A673 (cell line): ENCODE results near the gene RMI1.
"Not testable (repeated sequence)": the region's sequence is repeated elsewhere in the genome, so short reads cannot be mapped to it uniquely, and the experiment has no call there.

Experiments
- EZH2 ChIP-seq: fragments of 200-600 bp; sonication (generic); IDR thresholded peaks from 2 replicates; pipeline ENCODE4 v1.6.1; 2017; ENCODE audit warnings: borderline replicate concordance, low read depth, mild to moderate bottlenecking, mixed read lengths, antibody characterized with exemption, low read length; ENCODE audit not compliant: poor library complexity, severe bottlenecking
- TF ChIP-seq, protein P1 (sequence below): fragments of 300-800, 200-600 bp; sonication (generic); conservative IDR thresholded peaks from 2 replicates; pipeline ENCODE4 v1.5.1; 2017; ENCODE audit warnings: low read depth, mild to moderate bottlenecking, antibody characterized with exemption, low read length, moderate library complexity, mixed read lengths

DNA sequence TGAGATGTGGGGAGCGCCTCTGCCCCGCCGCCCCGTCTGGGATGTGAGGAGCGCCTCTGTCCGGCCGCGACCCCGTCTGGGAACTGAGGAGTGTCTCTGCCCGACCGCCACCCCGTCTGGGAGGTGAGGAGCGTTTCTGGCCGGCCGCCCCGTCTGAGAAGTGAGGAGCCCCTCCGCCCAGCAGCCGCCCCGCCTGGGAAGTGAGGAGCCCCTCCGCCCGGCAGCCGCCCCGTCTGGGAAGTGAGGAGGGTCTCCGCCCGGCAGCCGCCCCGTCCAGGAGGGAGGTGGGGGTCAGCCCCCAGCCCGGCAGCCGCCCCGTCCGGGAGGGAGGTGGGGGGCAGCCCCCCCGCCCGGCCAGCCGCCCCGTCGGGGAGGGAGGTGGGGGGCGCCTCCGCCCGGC lies 32.5 kb upstream of the RMI1 start:
- TF ChIP-seq, protein P1, sequence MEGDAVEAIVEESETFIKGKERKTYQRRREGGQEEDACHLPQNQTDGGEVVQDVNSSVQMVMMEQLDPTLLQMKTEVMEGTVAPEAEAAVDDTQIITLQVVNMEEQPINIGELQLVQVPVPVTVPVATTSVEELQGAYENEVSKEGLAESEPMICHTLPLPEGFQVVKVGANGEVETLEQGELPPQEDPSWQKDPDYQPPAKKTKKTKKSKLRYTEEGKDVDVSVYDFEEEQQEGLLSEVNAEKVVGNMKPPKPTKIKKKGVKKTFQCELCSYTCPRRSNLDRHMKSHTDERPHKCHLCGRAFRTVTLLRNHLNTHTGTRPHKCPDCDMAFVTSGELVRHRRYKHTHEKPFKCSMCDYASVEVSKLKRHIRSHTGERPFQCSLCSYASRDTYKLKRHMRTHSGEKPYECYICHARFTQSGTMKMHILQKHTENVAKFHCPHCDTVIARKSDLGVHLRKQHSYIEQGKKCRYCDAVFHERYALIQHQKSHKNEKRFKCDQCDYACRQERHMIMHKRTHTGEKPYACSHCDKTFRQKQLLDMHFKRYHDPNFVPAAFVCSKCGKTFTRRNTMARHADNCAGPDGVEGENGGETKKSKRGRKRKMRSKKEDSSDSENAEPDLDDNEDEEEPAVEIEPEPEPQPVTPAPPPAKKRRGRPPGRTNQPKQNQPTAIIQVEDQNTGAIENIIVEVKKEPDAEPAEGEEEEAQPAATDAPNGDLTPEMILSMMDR = not testable (repeated sequence)
- not testable (repeated sequence) for TF ChIP-seq EZH2
